ENCODE results near the gene VAV1.
"Not testable (repeated sequence)": the region's sequence is repeated elsewhere in the genome, so short reads cannot be mapped to it uniquely, and the experiment has no call there.

VAV1 gene

GRCh38 chr19:6819323-6819722, 46.8 kb downstream of the VAV1 start:
- DNase-seq (ENCODE audit: low spot score), result no peak

GRCh38 chr19:6820237-6820636, 47.7 kb downstream of the VAV1 start:
- no peak for DNase-seq (ENCODE audit: low spot score)

- DNase-seq (ENCODE audit: low spot score), result no peak
These were observed 49.3 kb downstream of the VAV1 start for GRCh38 chr19:6821639-6822310.

GRCh38 chr19:6822311-6822670, 49.8 kb downstream of the VAV1 start:
- DNase-seq (ENCODE audit: low spot score), result no peak

- DNase-seq (ENCODE audit: low spot score), result no peak
These were observed 52.7 kb downstream of the VAV1 start for GRCh38 chr19:6825076-6825774.

- DNase-seq (ENCODE audit: low spot score), result no peak
These were observed 53.9 kb downstream of the VAV1 start for GRCh38 chr19:6826281-6826920.

GRCh38 chr19:6828306-6828697, 55.8 kb downstream of the VAV1 start:
- DNase-seq (ENCODE audit: low spot score), result no peak

GRCh38 chr19:6828698-6829633, 56.5 kb downstream of the VAV1 start:
- DNase-seq (ENCODE audit: low spot score), result peak; percentile 54

GRCh38 chr19:6829829-6830228, 57.3 kb downstream of the VAV1 start:
- not testable (repeated sequence) for DNase-seq (ENCODE audit: low spot score)

GRCh38 chr19:6831084-6831483, 58.6 kb downstream of the VAV1 start:
- DNase-seq (ENCODE audit: low spot score), result not testable (repeated sequence)

GRCh38 chr19:6832412-6832811, 59.9 kb downstream of the VAV1 start:
- DNase-seq (ENCODE audit: low spot score), result no peak

GRCh38 chr19:6833166-6833790, 60.8 kb downstream of the VAV1 start:
- DNase-seq (ENCODE audit: low spot score), result no peak

- no peak for DNase-seq (ENCODE audit: low spot score)
These were observed 61.9 kb downstream of the VAV1 start for GRCh38 chr19:6834433-6834832.

- DNase-seq (ENCODE audit: low spot score), result no peak
These were observed 63.0 kb downstream of the VAV1 start for GRCh38 chr19:6835501-6835900.

- no peak for DNase-seq (ENCODE audit: low spot score)
These were observed 65.0 kb downstream of the VAV1 start for GRCh38 chr19:6837525-6837924.

- DNase-seq (ENCODE audit: low spot score), result no peak
These were observed 65.7 kb downstream of the VAV1 start for GRCh38 chr19:6838062-6838655.

- no peak for DNase-seq (ENCODE audit: low spot score)
These were observed 70.5 kb downstream of the VAV1 start for GRCh38 chr19:6842871-6843607.

- DNase-seq (ENCODE audit: low spot score), result no peak
These were observed 75.3 kb downstream of the VAV1 start for GRCh38 chr19:6847828-6848200.

- DNase-seq (ENCODE audit: low spot score), result no peak
These were observed 76.5 kb downstream of the VAV1 start for GRCh38 chr19:6848986-6849385.

- no peak for DNase-seq (ENCODE audit: low spot score)
These were observed 77.4 kb downstream of the VAV1 start for GRCh38 chr19:6849876-6850275.

- no peak for DNase-seq (ENCODE audit: low spot score)
These were observed 78.9 kb downstream of the VAV1 start for GRCh38 chr19:6851359-6851758.
